SK-N-SH (cell line): ENCODE measurements around the gene CHRM1. TPM values are rescaled to one million over a fixed set of nuclear protein-coding genes. Genes with fewer than 3 reads are reported as not detected.

Experiments used
- CTCF ChIA-PET: fragments of 300-600, 350-600 bp; formaldehyde crosslinking; extraction: SDS; loops from one replicate; lab custom pipeline; 2021; lab: Yijun Ruan, JAX
- POLR2A ChIA-PET: fragments of 350-600 bp; sonication (Branson Sonifier 250); formaldehyde crosslinking; extraction: SDS; loops from one replicate; lab custom pipeline; 2020; ENCODE audit warnings: antibody characterized with exemption, inconsistent platforms; lab: Yijun Ruan, JAX
- DNase-seq: peaks from one replicate; pipeline ENCODE4 v3.0.0; 2012
- H2AFZ ChIP-seq: fragments of 200-600 bp; sonication (generic); 2 replicates; pipeline ENCODE4 v1.8.1; 2016; ENCODE audit warnings: antibody characterized with exemption, mild to moderate bottlenecking, low read depth
- H3F3A ChIP-seq: fragments of 200-600 bp; sonication (generic); replicated peaks from 2 replicates; pipeline ENCODE3; 2016; ENCODE audit warnings: antibody characterized with exemption, mild to moderate bottlenecking; ENCODE audit not compliant: insufficient read depth
- H3K27ac ChIP-seq, 2 experiments: fragments of 200-500 bp in 1 of 2; fragments of 200-600 bp in 1 of 2; sonication (Bioruptor generic) in 1 of 2; sonication (generic), shearing (Covaris generic) in 1 of 2; 2 replicates each; pipeline versions ENCODE4 v1.5.1 to v1.6.1; 2014 to 2016; ENCODE audit warnings: low read depth in 2 of 2, inconsistent platforms in 1 of 2, low read length in 1 of 2, mild to moderate bottlenecking in 1 of 2, mixed read lengths in 1 of 2
- H3K27me3 ChIP-seq: fragments of 200-600 bp; sonication (generic), shearing (Covaris generic); 2 replicates; pipeline ENCODE4 v1.6.1; 2016; ENCODE audit warnings: mixed run types; ENCODE audit not compliant: insufficient read depth
- H3K36me3 ChIP-seq, 2 experiments: fragments of 200-500 bp in 1 of 2; fragments of 200-600 bp in 1 of 2; sonication (Bioruptor generic) in 1 of 2; sonication (generic) in 1 of 2; replicated peaks in 1 of 2; 2 replicates each; pipeline versions ENCODE3 to v1.5.1; 2014 to 2016; ENCODE audit warnings: low read length in 1 of 2, mild to moderate bottlenecking in 1 of 2; ENCODE audit not compliant: insufficient read depth in 2 of 2, control insufficient read depth in 1 of 2
- H3K4me1 ChIP-seq, 2 experiments: fragments of 200-500 bp in 1 of 2; fragments of 200-600 bp in 1 of 2; sonication (Bioruptor generic) in 1 of 2; sonication (generic), shearing (Covaris generic) in 1 of 2; 2 replicates each; pipeline versions ENCODE4 v1.5.1 to v1.6.1; 2014 to 2016; ENCODE audit warnings: low read depth in 1 of 2, low read length in 1 of 2, mixed run types in 1 of 2; ENCODE audit not compliant: insufficient read depth in 2 of 2, control insufficient read depth in 1 of 2
- H3K4me2 ChIP-seq: fragments of 200-600 bp; sonication (generic), shearing (Covaris generic); 2 replicates; pipeline ENCODE4 v1.6.1; 2017; ENCODE audit warnings: mixed run types
- H3K4me3 ChIP-seq, 2 experiments: fragments of 200-500 bp in 1 of 2; fragments of 200-600 bp in 1 of 2; sonication (Bioruptor generic) in 1 of 2; sonication (generic), shearing (Covaris generic) in 1 of 2; 2 replicates each; pipeline versions ENCODE4 v1.5.1 to v1.8.1; 2014 to 2016; ENCODE audit warnings: low read depth in 2 of 2, inconsistent platforms in 1 of 2, low read length in 1 of 2, mild to moderate bottlenecking in 1 of 2, mixed read lengths in 1 of 2, moderate library complexity in 1 of 2
- H3K79me2 ChIP-seq: fragments of 200-600 bp; sonication (generic); 2 replicates; pipeline ENCODE4 v1.8.1; 2017; ENCODE audit warnings: mild to moderate bottlenecking; ENCODE audit not compliant: insufficient read depth
- H3K9ac ChIP-seq: fragments of 200-600 bp; sonication (generic); 2 replicates; pipeline ENCODE4 v1.6.1; 2017; ENCODE audit warnings: mixed run types
- H3K9me2 ChIP-seq: fragments of 200-600 bp; sonication (generic); 2 replicates; pipeline ENCODE4 v1.6.1; 2017; ENCODE audit warnings: mixed run types
- H3K9me3 ChIP-seq: fragments of 200-600 bp; sonication (generic); 2 replicates; pipeline ENCODE4 v1.6.1; 2017; ENCODE audit warnings: mixed run types, mild to moderate bottlenecking, moderate library complexity
- H4K20me1 ChIP-seq: fragments of 200-600 bp; sonication (generic); 2 replicates; pipeline ENCODE4 v1.6.1; 2017; ENCODE audit warnings: mild to moderate bottlenecking, mixed run types; ENCODE audit not compliant: insufficient read depth
- CHD2 ChIP-seq: fragments of 150-350 bp; IDR thresholded peaks from 2 replicates; pipeline ENCODE4 v1.6.1; 2018; ENCODE audit warnings: low read length; ENCODE audit not compliant: partially characterized antibody
- ELF1 ChIP-seq: IDR thresholded peaks from 2 replicates; pipeline ENCODE4 v1.4.0; 2012
- EP300 ChIP-seq, 2 experiments: IDR thresholded peaks; 2 replicates each; pipeline versions ENCODE4 v1.4.0 to v1.6.1; 2012; ENCODE audit warnings: borderline replicate concordance in 1 of 2, low read depth in 1 of 2, low read length in 1 of 2
- FOXM1 ChIP-seq: IDR thresholded peaks from 2 replicates; pipeline ENCODE4 v1.4.0; 2012; ENCODE audit warnings: low read depth, mild to moderate bottlenecking
- GABPA ChIP-seq: IDR thresholded peaks from 2 replicates; pipeline ENCODE4 v1.4.0; 2012; ENCODE audit warnings: low read depth, mild to moderate bottlenecking
- GATA2 ChIP-seq: sonication (generic); formaldehyde crosslinking; IDR thresholded peaks from 2 replicates; pipeline ENCODE4 v1.5.0; 2020; ENCODE audit warnings: mild to moderate bottlenecking, missing genetic modification reagents
- MXI1 ChIP-seq: IDR thresholded peaks from 2 replicates; pipeline ENCODE4 v1.6.1; 2012; ENCODE audit warnings: mild to moderate bottlenecking, low read depth, low read length, improper control_type of control experiment
- PBX3 ChIP-seq: IDR thresholded peaks from 2 replicates; pipeline ENCODE4; 2012
- RAD21 ChIP-seq: IDR thresholded peaks from 2 replicates; pipeline ENCODE4 v1.6.1; 2012; ENCODE audit warnings: mild to moderate bottlenecking, low read length
- WGBS: methylation state at CpG from one replicate; pipeline ENCODE4 v1.1.6; 2017; ENCODE audit warnings: low lambda C conversion rate; 5-methylcytosine and 5-hydroxymethylcytosine counted together
- polyA plus RNA-seq, 3 experiments: library from polyadenylated mRNA; depleted of rRNA; stranded (reverse); fragments of >200 nt; gene quantifications; 2 replicates each; pipeline ENCODE4 v1.2.3, GENCODE V29; 2012

CHRM1 gene
- polyA plus RNA-seq, 1 of the 3 experiments (the other 2 are of a cell fraction), result not detected

- DNase-seq, result no peak
- POLR2A ChIA-PET, result no interaction called here
- no peak for TF ChIP-seq ELF1
- no peak for TF ChIP-seq FOXM1
- TF ChIP-seq, all 33 proteins: peak for 0
- H3K27me3 ChIP-seq, result no peaks in the 10 kb centered on the region
- H3K4me3 ChIP-seq, result no peak overlapping the region
- no peaks in the 10 kb centered on the region for H3K9me2 ChIP-seq
- CTCF ChIA-PET, result interaction anchor here (4.2 to 27.5 kb wide), 4 partner anchors 10 to 119 kb away, joined by 36 to 751 read pairs (median 148); partner anchors contain the start of gene CHRM1
- H3K36me3 ChIP-seq, result no peaks in the 10 kb centered on the region
- H3F3A ChIP-seq, result no peaks in the 10 kb centered on the region
- H3K9me3 ChIP-seq, result no peaks in the 10 kb centered on the region
- H3K9ac ChIP-seq, result no peak overlapping the region
- WGBS, result 77% methylated on average over 2 of the region's 3 CpGs
- H4K20me1 ChIP-seq, result no peaks in the 10 kb centered on the region
- H3K4me1 ChIP-seq, result peaks cover 0 to 39% of the 10 kb centered on the region in 2 experiments; a peak in 1 of 4 replicates
- no peaks in the 10 kb centered on the region for H3K79me2 ChIP-seq
- peak overlapping the region in 1 of 2 experiments; percentile 31; a peak in 2 of 4 replicates for H3K27ac ChIP-seq
- H3K4me2 ChIP-seq, result no peak overlapping the region
- H2AFZ ChIP-seq, result no peak overlapping the region
Measured at GRCh38 chr11:62912268-62912667, 8.9 kb downstream of the CHRM1 start.

GRCh38 chr11:62911137-62912130 is 9.7 kb downstream of the CHRM1 start:
- CTCF ChIA-PET, result interaction anchor here (0.7 to 27.5 kb wide), 14 partner anchors 11 to 300 kb away, joined by 3 to 751 read pairs (median 5); partner anchors contain the start of genes CHRM1, SLC22A8 and SLC3A2
- H3K79me2 ChIP-seq, result no peaks in the 10 kb centered on the region

More at GRCh38 chr11:62911137-62912130, 9.7 kb downstream of the CHRM1 start:
- Histone ChIP-seq H3K36me3 (no peaks in the 10 kb centered on the region), H4K20me1 (no peaks in the 10 kb centered on the region), H3K9me3 (no peaks in the 10 kb centered on the region), H3K27me3 (no peaks in the 10 kb centered on the region), H3K27ac (peak overlapping the region in 1 of 2 experiments; percentile 77; a peak in 2 of 4 replicates), H3K4me2 (no peak overlapping the region), H2AFZ (no peak overlapping the region), H3K9me2 (no peaks in the 10 kb centered on the region), H3K4me3 (no peak overlapping the region), H3K4me1 (peaks cover 0 to 39% of the 10 kb centered on the region in 2 experiments; a peak in 1 of 4 replicates), H3F3A (no peaks in the 10 kb centered on the region), H3K9ac (no peak overlapping the region)
- WGBS, result 50% methylated on average over 14 of the region's 14 CpGs
- POLR2A ChIA-PET, result interaction anchor here (0.9 to 1.4 kb wide), 2 partner anchors 70 to 106 kb away, joined by 3 to 4 read pairs; no protein-coding TSS in a partner anchor
- DNase-seq, result peak; percentile 65
- no peak for TF ChIP-seq GABPA
- peak; percentile 15 for TF ChIP-seq CHD2
- peak; percentile 48; the same call in 1 of the 2 replicates for TF ChIP-seq MXI1
- no peak for TF ChIP-seq PBX3
- TF ChIP-seq GATA2 (CRISPR knock-in tag), result peak; percentile 44
- TF ChIP-seq EP300 (IDR thresholded peaks at IDR 0.05; ENCODE audit: borderline replicate concordance in 1 of 2, low read depth in 1 of 2, low read length in 1 of 2), result peak in 1 of 2 experiments; percentile 39; a peak in 1 of 4 replicates
- peak; percentile 19; the same call in 1 of the 2 replicates for TF ChIP-seq RAD21
